ENCODE measurements around the gene NUP210L.

The NUP210L gene

DNA sequence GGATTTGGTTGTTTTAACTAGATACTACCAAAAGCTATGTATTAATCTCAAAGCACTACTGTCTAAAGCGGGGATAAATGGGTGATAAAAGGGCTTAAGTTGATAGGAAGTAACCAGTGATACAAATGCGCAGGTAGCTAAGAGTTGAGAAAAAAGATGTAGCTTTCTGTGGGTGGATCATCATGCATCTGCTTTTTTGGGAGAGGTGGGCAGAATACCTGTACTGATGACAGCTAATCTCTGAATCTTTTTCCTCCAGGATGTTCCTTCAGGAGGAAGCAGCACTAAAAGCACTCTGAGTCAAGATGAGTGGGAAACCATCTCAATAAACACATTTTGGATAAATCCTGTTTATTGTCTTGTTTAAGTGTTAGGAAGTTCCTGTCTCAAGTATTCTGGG lies 163.1 kb downstream of the NUP210L start:
- Histone ChIP-seq H3K9ac (ENCODE audit: insufficient read length, low read depth) (peak overlapping the region; percentile 99), H3K9me3 (ENCODE audit: insufficient read depth, low read length) (no peaks in the 10 kb centered on the region), H3K36me3 (ENCODE audit: insufficient read depth, insufficient read length, low read length) (peaks cover 51% of the 10 kb centered on the region), H3K4me1 (ENCODE audit: insufficient read depth, insufficient read length) (no peaks in the 10 kb centered on the region), H3K4me3 (ENCODE audit: insufficient read length, low read depth) (peak overlapping the region; percentile 91), H3K27me3 (ENCODE audit: insufficient read depth, insufficient read length) (no peaks in the 10 kb centered on the region)
- no peak for DNase-seq (ENCODE audit: low read depth, low spot score)
- TF ChIP-seq ZNF274 (IDR thresholded peaks at IDR 0.05; ENCODE audit: low read depth, low read length), result no peak
- TF ChIP-seq SUZ12 (IDR thresholded peaks at IDR 0.05; ENCODE audit: extremely low read depth, insufficient read depth, insufficient read length), result no peak
- no peak for TF ChIP-seq YY1 (IDR thresholded peaks at IDR 0.05; ENCODE audit: insufficient read depth, insufficient read length)

DNA sequence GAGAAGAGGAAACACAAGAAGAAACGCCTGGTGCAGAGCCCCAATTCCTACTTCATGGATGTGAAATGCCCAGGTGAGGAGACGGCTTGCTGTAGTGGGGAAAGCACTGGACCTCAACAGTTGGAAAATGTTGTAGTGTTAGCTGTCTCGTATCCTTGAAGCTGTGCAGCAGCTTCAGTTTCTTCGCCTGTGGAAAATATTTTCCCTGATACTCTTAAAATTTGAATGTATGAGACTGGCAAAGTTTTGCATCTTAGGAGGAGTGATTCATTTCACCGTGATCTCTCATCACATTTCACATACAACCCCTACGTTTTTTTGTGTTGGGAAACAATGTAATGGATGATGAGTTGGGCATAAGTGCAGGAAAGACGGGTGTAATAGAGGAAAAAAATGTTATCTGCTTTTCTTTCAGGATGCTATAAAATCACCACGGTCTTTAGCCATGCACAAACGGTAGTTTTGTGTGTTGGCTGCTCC lies 163.7 kb downstream of the NUP210L start:
- no peak for TF ChIP-seq SUZ12 (IDR thresholded peaks at IDR 0.05; ENCODE audit: extremely low read depth, insufficient read depth, insufficient read length)
- Histone ChIP-seq H3K9me3 (ENCODE audit: insufficient read depth, low read length) (no peaks in the 10 kb centered on the region), H3K4me3 (ENCODE audit: insufficient read length, low read depth) (peak overlapping the region; percentile 91), H3K4me1 (ENCODE audit: insufficient read depth, insufficient read length) (no peaks in the 10 kb centered on the region), H3K27me3 (ENCODE audit: insufficient read depth, insufficient read length) (no peaks in the 10 kb centered on the region), H3K9ac (ENCODE audit: insufficient read length, low read depth) (peak overlapping the region; percentile 99), H3K36me3 (ENCODE audit: insufficient read depth, insufficient read length, low read length) (peaks cover 51% of the 10 kb centered on the region)
- no peak for DNase-seq (ENCODE audit: low read depth, low spot score)

DNA sequence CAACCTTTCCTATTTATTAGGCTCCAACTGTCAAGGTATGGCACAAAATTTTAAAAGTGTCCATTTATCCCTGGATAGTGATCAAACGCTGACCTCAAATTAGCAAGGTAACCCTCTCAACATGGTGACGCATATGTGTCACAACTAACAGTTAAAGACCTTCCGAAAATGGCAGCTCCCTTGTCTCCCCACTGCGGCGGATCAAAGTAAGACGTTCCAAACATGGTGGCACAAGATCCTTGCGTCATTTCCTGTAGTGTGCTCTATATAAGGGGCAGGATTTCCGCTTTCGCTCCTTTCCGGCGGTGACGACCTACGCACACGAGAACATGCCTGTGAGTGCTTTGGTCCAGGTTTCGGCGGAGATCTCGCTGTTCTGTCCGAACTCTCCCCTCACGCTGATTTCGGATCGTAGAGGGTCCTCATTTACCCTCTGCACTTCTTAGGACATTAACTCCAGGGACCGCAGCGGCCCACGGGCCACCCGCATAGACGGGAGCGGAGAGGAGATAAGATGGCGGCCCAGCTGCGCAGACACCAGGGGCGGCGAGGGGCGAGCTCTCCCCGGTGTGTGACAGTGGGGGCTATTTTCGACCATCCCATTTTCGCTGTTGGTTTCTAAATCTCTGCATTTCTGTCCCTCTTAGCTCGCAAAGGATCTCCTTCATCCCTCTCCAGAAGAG lies 164.3 kb downstream of the NUP210L start, which contains the start of gene RPS27:
TSS of gene RPS27 (plus strand) at position 295 of the 683 bp plus-strand sequence. CDS start at position 330, 35 bp downstream.
- no peaks in the 10 kb centered on the region for H3K4me1 ChIP-seq (ENCODE audit: insufficient read depth, insufficient read length)
- H3K9ac ChIP-seq (ENCODE audit: insufficient read length, low read depth), result peak within 1 kb of the TSS; percentile 99
- no peaks in the 10 kb centered on the region for H3K27me3 ChIP-seq (ENCODE audit: insufficient read depth, insufficient read length)
- peaks cover 48% of the 10 kb centered on the region for H3K36me3 ChIP-seq (ENCODE audit: insufficient read depth, insufficient read length, low read length)
- peak; percentile 98 for DNase-seq (ENCODE audit: low read depth, low spot score)
- no peaks in the 10 kb centered on the region for H3K9me3 ChIP-seq (ENCODE audit: insufficient read depth, low read length)
- no peak for TF ChIP-seq SUZ12 (IDR thresholded peaks at IDR 0.05; ENCODE audit: extremely low read depth, insufficient read depth, insufficient read length)
- no peak for TF ChIP-seq ZNF274 (IDR thresholded peaks at IDR 0.05; ENCODE audit: low read depth, low read length)
- peak; percentile 99 for TF ChIP-seq YY1 (IDR thresholded peaks at IDR 0.05; ENCODE audit: insufficient read depth, insufficient read length)
- peak within 1 kb of the TSS; percentile 91 for H3K4me3 ChIP-seq (ENCODE audit: insufficient read length, low read depth)

DNA sequence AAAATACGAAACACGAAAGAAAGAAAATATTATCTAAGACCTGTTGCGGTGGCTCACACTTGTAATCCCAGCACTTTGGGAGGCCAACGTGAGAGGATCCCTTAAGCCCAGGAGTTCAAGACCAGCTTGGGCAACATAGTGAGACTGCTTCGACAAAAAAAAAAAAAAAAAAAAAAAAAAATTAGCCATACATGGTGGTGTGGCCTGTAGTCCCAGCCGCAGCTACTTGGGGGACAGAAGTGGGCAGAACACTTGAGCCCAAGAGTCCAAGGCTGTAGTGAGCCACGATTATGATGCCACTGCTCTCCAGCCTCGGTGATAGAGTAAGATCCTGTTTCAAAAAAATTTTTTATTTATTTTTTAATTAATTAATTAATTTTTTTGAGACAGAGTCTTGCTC lies 167.3 kb downstream of the NUP210L start:
- Histone ChIP-seq H3K4me3 (ENCODE audit: insufficient read length, low read depth) (no peak overlapping the region), H3K4me1 (ENCODE audit: insufficient read depth, insufficient read length) (no peaks in the 10 kb centered on the region), H3K9ac (ENCODE audit: insufficient read length, low read depth) (no peak overlapping the region)

DNA sequence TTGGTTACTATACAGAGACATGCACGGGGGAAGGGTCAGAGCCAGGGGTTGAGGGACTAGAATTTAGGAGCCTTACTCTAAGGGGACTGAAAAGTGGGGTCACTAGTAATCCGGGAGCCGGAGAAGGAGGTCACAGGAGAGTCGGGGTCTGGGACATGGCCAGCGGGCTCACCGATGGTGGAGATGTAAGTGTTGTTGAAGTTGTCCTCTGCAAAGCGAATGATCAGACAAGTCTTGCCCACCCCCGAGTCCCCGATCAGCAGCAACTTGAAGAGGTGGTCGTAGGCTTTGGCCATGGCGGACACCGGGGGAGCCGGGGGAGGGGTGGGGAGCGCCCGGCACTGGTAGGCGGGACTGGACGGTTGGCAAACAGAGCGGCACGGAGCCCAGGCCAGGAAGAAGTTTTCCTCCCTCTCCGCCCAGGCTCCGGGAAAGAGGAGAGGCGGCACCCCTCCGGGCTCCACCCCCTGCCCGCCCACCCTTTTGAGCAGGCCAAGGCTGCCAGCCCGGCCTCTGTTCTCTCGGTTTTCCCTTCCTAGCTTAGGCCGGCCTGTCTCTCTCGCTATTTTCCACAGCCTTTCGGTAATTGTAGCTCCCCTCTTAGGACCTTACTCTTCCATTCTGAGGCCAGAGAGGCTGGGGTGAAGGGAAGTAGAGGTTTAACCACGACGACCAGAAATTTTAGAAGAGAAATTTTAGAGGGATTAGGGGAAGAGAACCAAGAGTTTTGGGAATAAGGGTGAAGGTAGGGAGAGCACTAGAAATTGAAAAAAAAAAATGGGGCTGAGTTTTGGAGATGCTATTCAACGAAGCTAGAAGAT lies 168.7 kb downstream of the NUP210L start, which contains the start of gene RAB13:
TSS of gene RAB13 (minus strand) at position 399 of the 821 bp plus-strand sequence. CDS start at position 296, 103 bp downstream.
- H3K4me1 ChIP-seq (ENCODE audit: insufficient read depth, insufficient read length), result no peaks in the 10 kb centered on the region
- no peaks in the 10 kb centered on the region for H3K27me3 ChIP-seq (ENCODE audit: insufficient read depth, insufficient read length)
- peak within 1 kb of the TSS; percentile 86 for H3K9ac ChIP-seq (ENCODE audit: insufficient read length, low read depth)
- no peaks in the 10 kb centered on the region for H3K9me3 ChIP-seq (ENCODE audit: insufficient read depth, low read length)
- H3K36me3 ChIP-seq (ENCODE audit: insufficient read depth, insufficient read length, low read length), result peaks cover 39% of the 10 kb centered on the region
- TF ChIP-seq ZNF274 (IDR thresholded peaks at IDR 0.05; ENCODE audit: low read depth, low read length) (no peak), SUZ12 (IDR thresholded peaks at IDR 0.05; ENCODE audit: extremely low read depth, insufficient read depth, insufficient read length) (no peak), YY1 (IDR thresholded peaks at IDR 0.05; ENCODE audit: insufficient read depth, insufficient read length) (no peak)
- peak; percentile 86 for DNase-seq (ENCODE audit: low read depth, low spot score)
- peak within 1 kb of the TSS; percentile 91 for H3K4me3 ChIP-seq (ENCODE audit: insufficient read length, low read depth)

More for the DNA sequence above, 167.3 kb downstream of the NUP210L start:
- no peaks in the 10 kb centered on the region for H3K27me3 ChIP-seq (ENCODE audit: insufficient read depth, insufficient read length)
- no peaks in the 10 kb centered on the region for H3K9me3 ChIP-seq (ENCODE audit: insufficient read depth, low read length)
- peaks cover 39% of the 10 kb centered on the region for H3K36me3 ChIP-seq (ENCODE audit: insufficient read depth, insufficient read length, low read length)
- TF ChIP-seq YY1 (IDR thresholded peaks at IDR 0.05; ENCODE audit: insufficient read depth, insufficient read length) (no peak), SUZ12 (IDR thresholded peaks at IDR 0.05; ENCODE audit: extremely low read depth, insufficient read depth, insufficient read length) (no peak), ZNF274 (IDR thresholded peaks at IDR 0.05; ENCODE audit: low read depth, low read length) (no peak)
- DNase-seq (ENCODE audit: low read depth, low spot score), result no peak

DNA sequence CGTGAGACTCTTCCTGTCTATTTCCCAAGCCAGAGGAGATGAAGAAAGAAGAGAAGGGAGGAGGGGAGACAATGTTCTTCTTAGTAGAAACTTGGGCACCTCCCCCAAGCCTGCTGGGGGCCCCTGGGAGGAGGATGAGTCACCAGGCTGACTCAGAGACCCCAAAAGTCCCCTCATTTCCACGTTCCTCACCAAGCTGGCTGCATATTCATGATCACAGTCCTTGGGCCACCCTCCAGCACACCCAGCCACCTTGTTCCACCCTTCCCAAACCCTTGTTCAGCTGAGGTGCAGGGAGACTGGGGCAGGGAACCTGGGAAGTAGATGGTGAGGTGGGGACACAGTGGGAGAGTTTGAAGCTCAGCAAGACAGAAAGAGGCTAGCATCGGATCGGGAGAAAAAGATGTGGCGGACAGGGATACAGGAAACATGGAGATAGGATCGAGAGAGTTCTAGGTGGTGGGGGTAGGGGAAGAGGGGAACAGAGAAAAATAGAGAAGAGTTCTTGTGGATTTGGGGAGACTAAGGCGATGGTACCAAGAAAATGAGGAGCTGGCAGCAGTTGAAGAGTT lies 169.4 kb downstream of the NUP210L start:
- no peak for TF ChIP-seq YY1 (IDR thresholded peaks at IDR 0.05; ENCODE audit: insufficient read depth, insufficient read length)
- Histone ChIP-seq H3K27me3 (ENCODE audit: insufficient read depth, insufficient read length) (no peaks in the 10 kb centered on the region), H3K36me3 (ENCODE audit: insufficient read depth, insufficient read length, low read length) (peaks cover 42% of the 10 kb centered on the region), H3K9me3 (ENCODE audit: insufficient read depth, low read length) (no peaks in the 10 kb centered on the region), H3K4me3 (ENCODE audit: insufficient read length, low read depth) (peak overlapping the region; percentile 91), H3K4me1 (ENCODE audit: insufficient read depth, insufficient read length) (no peaks in the 10 kb centered on the region), H3K9ac (ENCODE audit: insufficient read length, low read depth) (peak overlapping the region; percentile 86)
- DNase-seq (ENCODE audit: low read depth, low spot score), result no peak

Measured in NT2/D1 (cell line).